Right lobe of liver (tissue), 6 donors: Measurements from ENCODE around the gene LRRFIP2. TPM values are rescaled to one million over a fixed set of nuclear protein-coding genes. Genes with fewer than 3 reads are reported as not detected.
A peak's percentile ranks its signal among the peaks of the same experiment; 100 is the strongest.

Experiments used
- ATAC-seq, 4 donors: fragments of 200-7000 bp; cut with Tn5 transposase; one replicate each; pipeline ENCODE4 v1.9.1; 2020; ENCODE audit warnings: mild to moderate bottlenecking in 4 of 4, moderate library complexity in 4 of 4
- DNase-seq, 3 donors: peaks; one replicate each; pipeline ENCODE4 v3.0.0-alpha.2; 2020
- H3K27ac ChIP-seq, 3 donors: fragments of 200-600 bp; one replicate each; pipeline ENCODE4 v1.8.0; 2022
- H3K27me3 ChIP-seq, 2 donors: fragments of 200-600 bp; one replicate each; pipeline ENCODE4 v1.8.0; 2022
- H3K36me3 ChIP-seq, 4 donors: fragments of 200-600 bp; sonication (generic) in 1 of 4; one replicate each; pipeline versions ENCODE4 v1.5.1 to v1.8.0; 2017 to 2022; ENCODE audit warnings: control low read depth in 1 of 4
- H3K4me1 ChIP-seq, 4 donors: fragments of 200-600 bp; sonication (generic) in 1 of 4; one replicate each; pipeline versions ENCODE4 v1.5.1 to v1.8.0; 2017 to 2022; ENCODE audit warnings: control low read depth in 1 of 4
- H3K4me3 ChIP-seq, 3 donors: fragments of 200-600 bp; one replicate each; pipeline ENCODE4 v1.8.0; 2022
- H3K9me3 ChIP-seq, 4 donors: fragments of 200-600 bp; sonication (generic) in 1 of 4; one replicate each; pipeline versions ENCODE4 v1.5.1 to v1.8.0; 2017 to 2022; ENCODE audit warnings: control low read depth in 1 of 4
- POLR2A ChIP-seq: fragments of 450-650 bp; IDR thresholded peaks from one replicate; pipeline ENCODE4 v1.6.1; 2017; ENCODE audit warnings: antibody characterized with exemption, mild to moderate bottlenecking
- WGBS: methylation state at CpG from one replicate; pipeline ENCODE4 v1.1.6; 2018; ENCODE audit warnings: low coverage, low lambda C conversion rate; ENCODE audit not compliant: insufficient coverage; ENCODE audit errors: missing lambda C conversion rate; 5-methylcytosine and 5-hydroxymethylcytosine counted together
- intact Hi-C, 2 donors: fragments of 100-400 bp; cut with DNase I; formaldehyde crosslinking; loops; one replicate each; pipeline versions ENCODE4 v1.11.2 to v1.14.1; 2022
- total RNA-seq, 6 experiments: library from RNA; depleted of rRNA in 2 of 6; stranded (reverse); fragments of >200 nt in 2 of 6; fragmentation: NEBNext Ultra II Directional in 3 of 6; extraction: Animal tissue kit (Norgen Biotek cat#: 25700) in 3 of 6; gene quantifications; one replicate each; pipeline versions ENCODE4 v1.1.0 to v1.2.4, GENCODE V29; 2016 to 2023
- TF ChIP-seq, protein P1 (sequence below), 4 donors: fragments of 200-600 bp in 3 of 4; fragments of 450-650 bp in 1 of 4; IDR thresholded peaks; one replicate each; pipeline versions ENCODE4 v1.5.1 to v1.8.0; 2016 to 2022; ENCODE audit warnings: antibody characterized with exemption in 4 of 4, mild to moderate bottlenecking in 2 of 4
- donor health status: DM: no; HTN: yes; CAD: no.
- donor health status: DM: no; HTN: no; CAD: no.
- donor health status: DM: no; HTN: no; CAD: no.
- donor health status: DM: no; HTN: yes; CAD: no.
- donor health status: DM: no; HTN: yes; CAD: no.

LRRFIP2 gene
- total RNA-seq, 6 experiments from 2014 or later, result 32.8 to 46.1 (median 39.6) TPM

DNA sequence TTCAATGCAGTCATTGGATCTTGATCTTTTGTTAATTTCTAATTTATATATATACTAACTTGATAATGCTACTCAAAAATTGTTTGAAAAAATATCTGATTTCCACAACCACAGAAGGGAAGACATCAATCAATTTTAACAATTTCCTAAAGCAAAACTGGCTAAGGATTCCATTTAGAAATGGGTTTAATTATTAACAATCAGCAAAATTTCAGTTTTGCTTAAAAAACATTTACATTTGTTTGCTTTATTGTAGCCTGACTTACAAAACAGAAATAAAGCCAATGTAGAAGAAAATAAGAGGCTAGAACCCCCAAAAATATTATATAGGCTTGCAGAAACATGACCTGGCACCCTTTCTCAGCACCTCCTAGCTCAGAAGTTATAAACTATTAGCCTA is 74.9 kb downstream of the LRRFIP2 start:
- H3K27me3 ChIP-seq, result no peaks in the 10 kb centered on the region
- H3K4me1 ChIP-seq, result peaks cover 0 to 31% (median 8%) of the 10 kb centered on the region in 4 donors
- DNase-seq (no peak), ATAC-seq (no peak)
- H3K4me3 ChIP-seq, result no peak overlapping the region
- H3K9me3 ChIP-seq, result no peaks in the 10 kb centered on the region
- peaks cover 0 to 2% (median 0%) of the 10 kb centered on the region in 4 donors for H3K36me3 ChIP-seq
- no peak for TF ChIP-seq POLR2A
- TF ChIP-seq, protein P1, sequence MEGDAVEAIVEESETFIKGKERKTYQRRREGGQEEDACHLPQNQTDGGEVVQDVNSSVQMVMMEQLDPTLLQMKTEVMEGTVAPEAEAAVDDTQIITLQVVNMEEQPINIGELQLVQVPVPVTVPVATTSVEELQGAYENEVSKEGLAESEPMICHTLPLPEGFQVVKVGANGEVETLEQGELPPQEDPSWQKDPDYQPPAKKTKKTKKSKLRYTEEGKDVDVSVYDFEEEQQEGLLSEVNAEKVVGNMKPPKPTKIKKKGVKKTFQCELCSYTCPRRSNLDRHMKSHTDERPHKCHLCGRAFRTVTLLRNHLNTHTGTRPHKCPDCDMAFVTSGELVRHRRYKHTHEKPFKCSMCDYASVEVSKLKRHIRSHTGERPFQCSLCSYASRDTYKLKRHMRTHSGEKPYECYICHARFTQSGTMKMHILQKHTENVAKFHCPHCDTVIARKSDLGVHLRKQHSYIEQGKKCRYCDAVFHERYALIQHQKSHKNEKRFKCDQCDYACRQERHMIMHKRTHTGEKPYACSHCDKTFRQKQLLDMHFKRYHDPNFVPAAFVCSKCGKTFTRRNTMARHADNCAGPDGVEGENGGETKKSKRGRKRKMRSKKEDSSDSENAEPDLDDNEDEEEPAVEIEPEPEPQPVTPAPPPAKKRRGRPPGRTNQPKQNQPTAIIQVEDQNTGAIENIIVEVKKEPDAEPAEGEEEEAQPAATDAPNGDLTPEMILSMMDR (IDR thresholded peaks at IDR 0.05), result no peak
- H3K27ac ChIP-seq, result no peak overlapping the region
- intact Hi-C loops, result no loop called here

DNA sequence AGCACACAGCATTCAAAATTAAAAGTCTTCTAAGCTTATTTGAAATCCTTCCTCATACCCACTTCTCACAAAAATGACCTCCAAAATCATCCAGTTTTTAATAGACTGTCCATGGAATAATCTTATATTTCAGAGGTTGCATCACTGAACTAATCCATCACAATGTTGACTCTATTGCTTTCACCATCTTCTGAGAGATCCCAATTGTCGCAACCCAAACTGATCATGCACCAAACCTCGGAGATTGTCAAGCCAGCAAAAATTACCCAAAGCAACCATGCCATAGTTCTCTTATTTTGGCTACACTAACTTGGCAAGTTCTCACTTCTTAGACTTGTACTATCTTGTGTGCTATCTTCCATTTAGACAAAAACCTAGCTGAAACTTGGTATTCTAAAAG is 75.5 kb downstream of the LRRFIP2 start:
- no peak overlapping the region for H3K4me3 ChIP-seq
- H3K36me3 ChIP-seq, result peaks cover 0 to 2% (median 0%) of the 10 kb centered on the region in 4 donors
- ATAC-seq (peak; percentile 16 to 63 (median 48)), DNase-seq (no peak)
- no peak for TF ChIP-seq POLR2A
- TF ChIP-seq, protein P1 (IDR thresholded peaks at IDR 0.05), result no peak
- no peaks in the 10 kb centered on the region for H3K9me3 ChIP-seq
- WGBS, result 46% methylated on average over 2 of the region's 2 CpGs
- H3K27ac ChIP-seq, result no peak overlapping the region
- no peaks in the 10 kb centered on the region for H3K27me3 ChIP-seq
- peaks cover 0 to 31% (median 8%) of the 10 kb centered on the region in 4 donors for H3K4me1 ChIP-seq
- intact Hi-C loops, result no loop called here

DNA sequence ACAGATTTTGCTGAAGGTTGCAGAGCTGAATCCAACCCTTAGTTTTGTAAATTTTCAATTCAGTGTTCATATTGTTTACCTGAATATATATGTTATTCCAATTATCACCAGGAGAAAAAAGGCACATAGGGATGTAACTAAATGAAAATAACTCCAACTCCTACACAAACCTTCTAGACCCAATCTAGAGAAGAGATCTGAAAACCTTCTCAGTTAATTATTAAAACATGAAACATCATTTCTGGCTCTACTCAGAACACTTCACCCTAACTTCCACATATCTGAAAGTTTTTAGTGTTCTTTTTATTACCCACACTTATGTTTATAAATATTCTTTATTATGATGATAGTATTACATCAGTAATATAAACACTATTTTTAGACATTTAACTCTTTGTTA is 76.6 kb downstream of the LRRFIP2 start:
- Histone ChIP-seq H3K27ac (peak overlapping the region in 2 of 3 donors; percentile 2 to 38), H3K9me3 (no peaks in the 10 kb centered on the region), H3K36me3 (peaks cover 0 to 2% (median 0%) of the 10 kb centered on the region in 4 donors), H3K4me3 (no peak overlapping the region), H3K4me1 (peaks cover 0 to 27% (median 8%) of the 10 kb centered on the region in 4 donors), H3K27me3 (no peaks in the 10 kb centered on the region)
- intact Hi-C loops, result no loop called here
- ATAC-seq (peak; percentile 30 to 59 (median 52)), DNase-seq (no peak)
- TF ChIP-seq, protein P1 (IDR thresholded peaks at IDR 0.05), result no peak
- TF ChIP-seq POLR2A, result no peak

DNA sequence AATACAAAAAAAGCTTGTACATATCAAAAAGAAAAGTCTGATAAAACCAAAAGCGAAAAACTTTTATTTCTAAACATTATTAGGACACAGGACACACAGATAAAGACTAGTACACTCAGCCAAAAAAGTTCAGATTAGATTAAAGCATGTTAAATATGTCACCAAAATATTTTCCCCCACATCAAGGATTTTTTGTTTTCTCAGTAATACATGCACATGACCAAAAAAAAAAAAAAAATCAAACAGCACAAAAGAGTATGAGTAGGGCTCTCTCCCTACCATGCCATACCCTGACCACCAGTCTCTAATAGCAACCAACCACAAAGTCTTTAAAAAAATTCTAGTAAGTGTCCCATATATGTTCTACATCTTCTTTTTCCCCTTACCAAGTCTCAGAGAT is 77.4 kb downstream of the LRRFIP2 start:
- DNase-seq, result no peak
- ATAC-seq, result peak; percentile 39 to 59 (median 45)
- intact Hi-C loops, result no loop called here
- TF ChIP-seq POLR2A, result no peak
- TF ChIP-seq, protein P1 (IDR thresholded peaks at IDR 0.05), result no peak
- Histone ChIP-seq H3K27me3 (no peaks in the 10 kb centered on the region), H3K9me3 (no peaks in the 10 kb centered on the region), H3K4me3 (no peak overlapping the region), H3K36me3 (peaks cover 0 to 2% (median 0%) of the 10 kb centered on the region in 4 donors), H3K27ac (peak overlapping the region in 2 of 3 donors; percentile 2 to 38), H3K4me1 (peaks cover 0 to 27% (median 8%) of the 10 kb centered on the region in 4 donors)
- 24% methylated on average over 1 of the region's 1 CpG for WGBS

DNA sequence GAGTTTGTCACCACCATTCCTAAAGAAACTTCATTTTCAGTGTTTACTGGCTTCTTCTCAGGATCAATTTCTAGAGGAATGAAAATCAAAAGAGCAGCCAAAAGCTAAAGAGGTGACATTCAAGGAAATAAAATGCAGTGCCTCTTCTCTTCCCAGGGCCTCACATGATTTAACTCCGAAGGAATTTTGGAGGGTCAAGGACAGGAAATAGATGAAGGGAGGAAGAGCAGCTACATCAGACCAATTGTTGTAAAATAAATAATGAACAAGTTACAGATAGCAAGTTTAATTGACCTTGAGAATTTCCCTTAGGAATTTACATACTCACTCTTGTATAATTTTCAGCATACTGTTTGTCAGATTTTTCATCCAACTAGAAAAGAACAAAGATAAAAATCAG is 78.1 kb downstream of the LRRFIP2 start:
- H3K27me3 ChIP-seq, result no peaks in the 10 kb centered on the region
- peaks cover 0 to 2% (median 0%) of the 10 kb centered on the region in 4 donors for H3K36me3 ChIP-seq
- ATAC-seq (peak; percentile 36 to 69 (median 54)), DNase-seq (no peak)
- H3K9me3 ChIP-seq, result no peaks in the 10 kb centered on the region
- TF ChIP-seq, protein P1 (IDR thresholded peaks at IDR 0.05), result no peak
- no peak for TF ChIP-seq POLR2A
- intact Hi-C loops, result no loop called here
- no peak overlapping the region for H3K4me3 ChIP-seq
- peak overlapping the region in 1 of 3 donors; percentile 1 for H3K27ac ChIP-seq
- peaks cover 0 to 27% (median 8%) of the 10 kb centered on the region in 4 donors for H3K4me1 ChIP-seq
- WGBS, result 38% methylated on average over 1 of the region's 1 CpG
